ENCODE results near the gene UBE2R2.

DNA sequence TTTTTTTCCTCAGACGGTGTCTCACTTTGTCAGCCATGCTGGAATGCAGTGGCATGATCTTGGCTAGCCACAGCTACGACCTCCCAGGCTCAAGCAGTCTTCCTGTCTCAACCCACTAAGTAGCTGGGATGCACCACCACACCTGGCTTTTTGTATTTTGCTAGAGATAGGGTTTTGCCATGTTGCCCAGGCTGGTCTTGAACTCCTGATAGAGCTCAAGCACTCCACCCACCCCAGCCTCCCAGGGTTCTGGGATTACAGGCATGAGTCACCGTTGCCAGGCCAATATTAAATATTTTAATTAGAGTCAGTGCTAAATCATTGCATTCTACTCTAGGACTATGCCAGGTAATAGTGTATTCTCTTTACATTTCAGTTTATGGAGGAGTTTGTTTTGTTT, 41.5 kb downstream of the UBE2R2 start:
- TF ChIP-seq TAF1 (IDR thresholded peaks at IDR 0.05; ENCODE audit: low read depth, low read length) = no peak
- TF ChIP-seq EZH2 (IDR thresholded peaks at IDR 0.05; ENCODE audit: low read depth, low read length, severe bottlenecking) = no peak
